ENCODE measurements around the gene MCIDAS.

The MCIDAS gene

DNA sequence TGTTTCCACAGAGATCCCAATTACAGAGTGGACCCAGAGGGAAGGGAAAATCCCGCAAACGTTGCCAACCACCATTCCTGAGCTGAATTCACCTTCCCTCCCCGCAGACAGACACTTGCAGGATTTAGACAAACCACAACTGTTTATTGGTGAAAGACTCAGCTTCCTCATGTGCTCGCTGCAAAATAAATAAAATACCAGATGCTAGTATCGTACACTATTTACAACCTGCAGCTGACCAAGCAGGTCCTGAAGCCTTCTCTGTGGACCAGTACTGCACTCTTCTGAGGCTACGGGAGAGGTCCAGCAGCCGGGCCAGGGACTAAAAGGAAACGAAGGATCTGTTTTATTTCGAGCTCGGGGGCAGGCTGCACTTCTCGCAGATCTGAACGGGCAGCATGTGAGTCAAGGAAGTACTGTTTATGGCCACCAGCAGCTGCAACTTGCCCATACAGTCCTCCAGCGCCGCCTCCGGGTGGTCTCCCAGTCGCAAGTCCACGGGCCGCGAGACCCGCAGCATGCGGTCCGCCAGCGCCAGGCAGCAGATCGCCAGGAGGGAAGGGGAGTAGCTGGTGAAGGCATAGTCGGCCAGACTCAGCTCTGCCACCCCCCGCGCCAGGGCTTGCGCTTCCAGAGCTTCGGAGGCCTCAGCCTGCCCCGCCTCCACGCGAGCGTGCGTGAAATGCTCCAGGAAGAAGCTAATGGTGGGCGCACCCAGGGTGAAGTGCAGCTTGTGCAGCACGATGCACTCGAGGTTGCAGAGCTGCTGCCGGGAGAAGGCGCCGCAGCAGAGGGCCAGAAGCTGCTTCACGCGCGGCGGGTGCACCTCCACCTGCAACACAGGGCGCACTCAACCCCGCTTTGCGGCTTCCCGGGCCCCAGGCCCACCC lies 4.2 kb upstream of the MCIDAS start:
- POLR2A ChIA-PET: interaction anchor here (0.6 kb wide), 1 partner anchor 920 kb away, joined by 3 read pairs; no protein-coding TSS in a partner anchor
- peak; percentile 26 for DNase-seq (ENCODE audit: extremely low spot score)
- CTCF ChIA-PET: interaction anchor here (1.0 to 2.1 kb wide), 8 partner anchors 15 to 705 kb away, joined by 3 to 10 read pairs (median 3); no protein-coding TSS in a partner anchor
- TF ChIP-seq, protein P1, sequence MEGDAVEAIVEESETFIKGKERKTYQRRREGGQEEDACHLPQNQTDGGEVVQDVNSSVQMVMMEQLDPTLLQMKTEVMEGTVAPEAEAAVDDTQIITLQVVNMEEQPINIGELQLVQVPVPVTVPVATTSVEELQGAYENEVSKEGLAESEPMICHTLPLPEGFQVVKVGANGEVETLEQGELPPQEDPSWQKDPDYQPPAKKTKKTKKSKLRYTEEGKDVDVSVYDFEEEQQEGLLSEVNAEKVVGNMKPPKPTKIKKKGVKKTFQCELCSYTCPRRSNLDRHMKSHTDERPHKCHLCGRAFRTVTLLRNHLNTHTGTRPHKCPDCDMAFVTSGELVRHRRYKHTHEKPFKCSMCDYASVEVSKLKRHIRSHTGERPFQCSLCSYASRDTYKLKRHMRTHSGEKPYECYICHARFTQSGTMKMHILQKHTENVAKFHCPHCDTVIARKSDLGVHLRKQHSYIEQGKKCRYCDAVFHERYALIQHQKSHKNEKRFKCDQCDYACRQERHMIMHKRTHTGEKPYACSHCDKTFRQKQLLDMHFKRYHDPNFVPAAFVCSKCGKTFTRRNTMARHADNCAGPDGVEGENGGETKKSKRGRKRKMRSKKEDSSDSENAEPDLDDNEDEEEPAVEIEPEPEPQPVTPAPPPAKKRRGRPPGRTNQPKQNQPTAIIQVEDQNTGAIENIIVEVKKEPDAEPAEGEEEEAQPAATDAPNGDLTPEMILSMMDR (IDR thresholded peaks at IDR 0.05; ENCODE audit: control extremely low read depth, extremely low read depth, low read depth, missing control alignments): peak; percentile 0

DNA sequence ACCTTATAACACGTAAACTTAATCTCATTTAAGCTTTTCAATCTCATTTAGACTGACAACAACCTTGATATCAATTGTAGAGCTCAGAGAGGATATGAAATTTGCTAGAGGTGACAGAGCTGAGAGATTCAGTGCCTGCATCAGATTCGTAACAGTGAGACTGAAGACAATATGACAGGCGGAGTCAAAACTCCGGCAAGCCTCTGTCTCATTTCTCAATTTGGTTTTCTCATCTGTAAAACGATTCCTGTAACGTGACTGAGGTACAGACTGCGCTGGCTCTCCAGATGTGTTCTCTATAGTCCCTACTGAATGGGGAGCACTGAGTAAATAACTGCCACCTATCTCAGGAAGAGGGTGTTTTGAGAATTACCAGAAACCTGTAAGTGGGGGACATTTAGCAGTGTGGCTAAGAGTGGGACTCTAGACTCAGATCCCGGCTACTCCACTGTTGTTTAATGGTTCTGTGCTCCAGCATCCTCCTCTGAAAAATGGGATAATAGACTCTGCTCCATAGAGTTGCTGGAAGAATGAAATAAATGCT lies 3.0 kb upstream of the MCIDAS start:
- no peak for DNase-seq (ENCODE audit: extremely low spot score)
- TF ChIP-seq, protein P1 (IDR thresholded peaks at IDR 0.05; ENCODE audit: control extremely low read depth, extremely low read depth, low read depth, missing control alignments): no peak
- ChIA-PET CTCF (no interaction called here), POLR2A (no interaction called here)

DNA sequence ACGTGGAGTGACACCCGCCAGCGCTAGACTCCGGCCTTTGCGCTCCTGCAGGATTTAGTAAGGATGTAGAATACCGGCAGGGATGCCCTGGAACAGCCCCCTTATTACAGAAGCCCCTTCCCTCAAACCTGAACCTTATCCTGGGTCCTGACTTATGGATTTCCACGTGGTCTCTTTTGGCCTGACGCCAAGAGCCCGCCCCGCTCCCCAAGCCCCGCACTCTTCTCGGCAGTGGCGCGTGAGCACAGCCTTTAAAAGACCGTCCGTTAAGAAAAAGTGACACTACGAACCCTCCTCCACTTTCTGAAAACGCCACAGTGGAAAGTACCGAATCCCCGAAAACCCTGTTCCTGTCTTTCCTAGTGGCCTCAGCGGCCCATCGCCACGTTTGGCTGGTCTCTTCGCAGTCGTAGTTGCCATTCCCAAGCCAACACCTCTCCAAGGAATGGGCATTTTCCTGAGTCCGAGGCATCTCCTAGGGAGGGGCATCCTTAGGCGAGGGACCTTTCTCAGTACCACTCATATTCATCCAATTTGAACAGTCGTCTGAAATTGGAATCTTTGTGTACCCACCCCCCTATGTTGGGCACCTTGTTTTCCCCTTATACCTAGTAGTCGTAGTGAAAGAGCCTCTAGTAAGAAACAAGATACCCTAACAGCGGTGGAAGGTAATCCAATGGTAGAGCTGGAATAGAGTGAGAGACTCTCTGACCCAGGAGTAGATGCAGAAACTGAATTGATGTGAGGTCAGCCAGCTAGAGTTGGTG lies 732 bp upstream of the MCIDAS start:
- ChIA-PET POLR2A (no interaction called here), CTCF (interaction anchor here (0.9 to 1.8 kb wide), 2 partner anchors 17 to 464 kb away, joined by 3 to 7 read pairs; no protein-coding TSS in a partner anchor)
- no peak for DNase-seq (ENCODE audit: extremely low spot score)
- TF ChIP-seq, protein P1 (IDR thresholded peaks at IDR 0.05; ENCODE audit: control extremely low read depth, extremely low read depth, low read depth, missing control alignments): no peak

DNA sequence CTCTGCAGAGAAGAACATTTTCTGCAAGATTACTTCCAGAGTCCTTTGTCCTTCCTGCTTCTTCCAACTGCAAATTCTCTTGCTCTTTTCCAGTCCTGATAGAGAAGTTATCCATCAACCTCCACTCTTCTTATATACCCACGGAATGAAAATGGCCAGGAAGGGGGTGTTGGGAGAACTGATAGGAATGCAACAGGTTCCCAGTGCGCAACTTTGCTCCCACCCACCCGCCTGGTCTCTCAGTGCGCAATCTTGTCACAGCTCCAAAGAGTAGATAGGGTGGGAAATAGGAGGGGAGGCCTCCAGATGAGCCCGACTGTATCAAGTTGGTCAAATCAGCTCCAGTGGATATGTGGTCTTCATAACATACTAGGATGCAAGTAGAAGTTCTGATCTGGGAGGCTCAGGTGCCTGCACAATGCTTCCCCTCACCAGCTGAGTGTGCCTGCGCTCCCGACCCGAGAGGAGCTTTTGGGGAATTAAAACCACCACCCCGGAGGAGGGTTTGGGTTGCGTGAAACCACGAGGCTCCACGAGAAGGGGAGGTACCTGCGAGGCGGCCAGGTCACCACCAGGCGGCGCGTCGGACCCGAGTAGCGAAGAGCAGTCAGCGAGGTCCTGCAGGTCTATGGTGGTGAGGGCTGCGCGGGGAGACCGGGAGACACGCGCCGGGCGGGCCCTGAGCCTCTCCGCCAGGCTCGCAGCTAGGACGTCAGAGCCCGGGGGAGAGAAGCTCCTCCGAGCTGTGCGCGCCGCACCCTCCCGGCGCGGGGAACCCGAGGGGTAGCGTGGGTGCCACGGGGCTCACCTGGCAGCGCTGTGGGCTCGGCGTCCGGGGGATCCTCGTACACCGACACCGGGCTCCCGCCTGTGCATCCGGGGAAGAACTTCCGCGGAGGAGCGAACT lies 835 bp downstream of the MCIDAS start:
- ChIA-PET POLR2A (interaction anchor here (0.6 kb wide), 1 partner anchor 16 kb away, joined by 4 read pairs; no protein-coding TSS in a partner anchor), CTCF (interaction anchor here (0.6 to 2.1 kb wide), 12 partner anchors 9 to 475 kb away, joined by 3 to 18 read pairs (median 4); no protein-coding TSS in a partner anchor)
- DNase-seq (ENCODE audit: extremely low spot score): peak; percentile 74
- TF ChIP-seq, protein P1 (IDR thresholded peaks at IDR 0.05; ENCODE audit: control extremely low read depth, extremely low read depth, low read depth, missing control alignments): peak; percentile 87

DNA sequence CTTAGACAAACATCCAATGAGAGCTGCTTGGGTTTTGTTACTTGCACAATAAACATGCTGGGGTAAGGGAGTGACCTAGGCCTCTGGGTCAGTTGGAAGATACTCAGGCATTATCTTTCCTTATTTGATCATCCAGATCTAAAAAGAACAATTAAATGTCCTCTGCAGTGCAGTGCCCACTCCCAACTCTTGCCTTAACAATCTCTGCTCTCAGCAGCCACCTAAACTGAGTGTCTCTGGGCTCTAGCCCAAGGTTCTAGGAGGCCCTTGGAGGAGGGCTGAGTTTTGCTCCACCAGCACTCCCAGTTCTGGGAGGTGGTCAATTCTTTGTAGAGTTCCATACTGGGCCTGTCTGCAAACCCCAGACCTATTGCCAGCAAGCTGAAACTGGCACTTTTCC lies 1.8 kb downstream of the MCIDAS start:
- ChIA-PET CTCF (interaction anchor here (1.2 to 2.1 kb wide), 6 partner anchors 8 to 466 kb away, joined by 4 to 18 read pairs (median 5); no protein-coding TSS in a partner anchor), POLR2A (no interaction called here)
- no peak for DNase-seq (ENCODE audit: extremely low spot score)
- TF ChIP-seq, protein P1 (IDR thresholded peaks at IDR 0.05; ENCODE audit: control extremely low read depth, extremely low read depth, low read depth, missing control alignments): no peak

Data from GM10248 (cell line).